GM21381 (cell line): ENCODE results near the gene ADAM12.
"Not testable (repeated sequence)": the region's sequence is repeated elsewhere in the genome, so short reads cannot be mapped to it uniquely, and the experiment has no call there.

Source experiments
- ATAC-seq: cut with Tn5 transposase; IDR thresholded peaks from one replicate; pipeline ENCODE4 v1.9.1; 2021; ENCODE audit warnings: mild to moderate bottlenecking, moderate library complexity; ENCODE audit not compliant: unreplicated experiment

Gene ADAM12

DNA sequence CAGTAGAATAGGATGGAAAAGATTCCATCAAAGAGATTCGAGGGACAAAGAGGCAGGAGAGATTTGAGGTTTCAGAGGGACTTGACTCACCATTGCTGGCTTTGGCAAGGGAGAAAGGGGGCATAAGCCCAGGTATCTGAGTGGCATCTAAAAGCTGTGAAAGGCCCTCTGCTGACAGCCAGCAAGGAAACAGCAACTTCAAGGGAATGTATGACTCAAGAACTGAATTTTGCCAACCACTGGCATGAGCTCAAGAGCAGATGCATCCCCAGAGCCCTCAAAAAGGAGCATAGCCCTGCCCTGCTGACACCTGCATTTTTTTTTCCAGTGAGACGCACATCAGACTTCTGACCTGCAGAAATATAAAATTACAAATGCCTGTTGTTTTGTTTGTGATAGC is 19.6 kb upstream of the ADAM12 start:
- no peak for ATAC-seq

DNA sequence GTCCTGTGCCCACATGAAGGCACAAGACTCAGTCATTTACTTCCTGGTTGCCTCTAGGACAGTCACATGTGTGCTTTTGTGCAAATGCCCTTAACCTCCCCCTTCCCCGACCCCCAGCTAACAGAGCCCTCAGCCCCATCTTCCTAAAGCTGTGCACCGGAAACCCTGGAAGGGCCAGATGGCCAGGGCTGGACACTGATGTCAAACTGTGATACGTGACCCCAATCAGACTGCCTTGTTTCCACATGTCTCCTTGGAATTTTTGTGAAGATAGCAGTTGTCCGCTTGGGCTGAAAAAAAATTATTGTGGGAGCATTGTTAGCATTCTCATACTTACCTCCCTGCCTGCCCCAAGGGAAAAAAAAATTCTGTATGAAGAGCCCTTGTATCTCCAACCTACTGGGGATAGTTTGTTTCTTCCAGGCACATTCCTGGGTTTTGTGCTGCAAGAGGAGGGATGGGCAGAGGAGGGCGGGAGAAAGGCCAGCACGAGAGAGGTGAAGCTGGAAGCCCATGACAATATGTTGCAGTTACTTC is 17.0 kb upstream of the ADAM12 start:
- ATAC-seq = no peak

DNA sequence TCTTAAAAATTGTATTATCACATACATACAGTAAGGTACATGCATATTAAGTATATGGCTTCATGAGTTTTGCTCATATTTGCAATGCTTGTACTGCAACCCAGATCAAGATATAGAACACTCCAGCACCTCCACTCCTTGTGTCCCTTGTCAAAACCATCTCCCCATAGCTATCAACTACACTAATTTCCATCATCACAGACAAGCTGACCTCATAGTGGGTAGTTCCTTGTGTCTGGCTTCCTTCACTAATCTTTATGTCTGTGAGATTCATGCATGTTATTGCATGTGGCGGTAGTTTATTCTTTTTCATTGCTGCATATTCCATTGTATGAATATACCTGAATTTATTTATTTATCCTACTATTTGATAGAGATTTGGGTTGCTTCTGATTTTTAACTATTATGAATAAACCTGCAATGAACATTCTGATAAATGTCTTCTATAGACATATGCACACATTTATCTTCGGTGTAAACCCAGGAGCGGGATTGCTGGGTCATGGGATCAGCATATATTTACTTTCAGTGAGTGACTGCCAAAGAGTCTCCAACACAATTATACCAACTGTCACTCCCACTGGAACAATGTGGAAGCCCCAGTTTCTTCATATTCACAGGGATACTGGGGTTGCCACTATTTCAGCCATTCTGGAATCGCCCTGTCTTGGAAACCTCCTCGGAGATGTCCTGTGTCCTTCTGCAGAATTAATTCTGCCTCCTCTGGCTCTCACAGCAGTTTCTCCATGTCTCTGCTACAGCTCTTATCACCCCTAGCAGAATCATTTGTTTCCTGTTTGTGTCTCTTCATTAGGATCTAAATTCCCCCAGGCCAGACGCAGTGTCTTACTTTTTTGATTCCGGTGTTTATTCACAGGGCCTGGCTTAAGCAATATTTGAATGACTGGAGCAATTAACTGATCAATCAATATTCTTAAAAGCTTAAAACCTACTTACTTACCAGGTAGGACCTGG is 14.7 kb upstream of the ADAM12 start:
- ATAC-seq = no peak

DNA sequence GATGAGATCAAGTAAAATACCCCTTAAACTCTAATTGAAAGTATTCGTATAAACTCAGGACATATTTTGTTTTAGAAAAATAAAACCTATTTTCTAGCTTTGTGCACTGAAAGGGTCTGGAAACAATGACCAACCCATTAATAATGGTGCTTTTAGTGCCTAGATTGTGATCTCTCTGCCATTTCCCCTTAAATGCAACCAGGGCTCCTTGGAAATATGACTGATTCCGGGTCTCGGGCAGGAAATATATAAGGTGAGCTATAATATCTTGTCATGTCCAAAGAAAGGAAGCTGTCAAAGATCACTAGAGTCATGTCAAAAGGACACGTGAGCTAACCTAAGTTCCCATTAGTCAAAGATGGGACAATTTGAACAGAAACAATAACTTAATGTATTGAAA is 12.4 kb upstream of the ADAM12 start:
- no peak for ATAC-seq

DNA sequence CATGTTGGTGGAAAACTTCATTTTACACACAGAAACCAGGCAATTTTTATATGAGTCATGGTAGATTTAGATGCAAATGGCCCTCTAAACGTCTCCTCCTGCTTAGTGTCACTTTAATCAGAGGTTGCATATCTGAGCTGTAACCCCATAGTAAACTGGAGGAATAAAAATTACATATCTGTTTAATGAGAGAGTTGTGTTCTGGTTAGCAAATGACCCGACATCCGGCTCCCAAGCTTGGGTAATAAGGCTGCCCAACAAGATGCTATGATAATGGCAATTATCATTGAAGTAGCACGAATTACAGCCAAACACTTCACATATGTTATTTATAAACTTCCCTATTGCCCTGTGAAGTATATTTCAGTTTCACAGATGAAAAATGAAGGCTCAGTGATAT is 10.6 kb upstream of the ADAM12 start:
- no peak for ATAC-seq

DNA sequence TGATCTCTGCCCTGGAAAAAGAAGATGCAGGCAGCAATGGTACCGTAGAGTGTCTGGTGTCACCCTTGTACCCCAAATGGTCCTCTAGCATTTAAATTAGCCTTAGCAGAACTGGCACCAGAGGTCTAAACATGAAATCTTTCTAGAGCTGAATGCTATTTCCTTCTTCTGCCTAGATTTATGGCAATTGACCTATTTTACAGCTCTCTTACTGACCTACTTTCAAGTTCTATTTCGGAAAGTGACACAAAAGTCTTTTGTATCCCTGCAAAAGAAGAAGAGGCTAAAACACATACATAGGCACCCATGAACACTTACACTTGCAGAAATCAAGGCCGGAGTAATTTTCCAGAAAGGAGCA is 10.1 kb upstream of the ADAM12 start:
- ATAC-seq = no peak

DNA sequence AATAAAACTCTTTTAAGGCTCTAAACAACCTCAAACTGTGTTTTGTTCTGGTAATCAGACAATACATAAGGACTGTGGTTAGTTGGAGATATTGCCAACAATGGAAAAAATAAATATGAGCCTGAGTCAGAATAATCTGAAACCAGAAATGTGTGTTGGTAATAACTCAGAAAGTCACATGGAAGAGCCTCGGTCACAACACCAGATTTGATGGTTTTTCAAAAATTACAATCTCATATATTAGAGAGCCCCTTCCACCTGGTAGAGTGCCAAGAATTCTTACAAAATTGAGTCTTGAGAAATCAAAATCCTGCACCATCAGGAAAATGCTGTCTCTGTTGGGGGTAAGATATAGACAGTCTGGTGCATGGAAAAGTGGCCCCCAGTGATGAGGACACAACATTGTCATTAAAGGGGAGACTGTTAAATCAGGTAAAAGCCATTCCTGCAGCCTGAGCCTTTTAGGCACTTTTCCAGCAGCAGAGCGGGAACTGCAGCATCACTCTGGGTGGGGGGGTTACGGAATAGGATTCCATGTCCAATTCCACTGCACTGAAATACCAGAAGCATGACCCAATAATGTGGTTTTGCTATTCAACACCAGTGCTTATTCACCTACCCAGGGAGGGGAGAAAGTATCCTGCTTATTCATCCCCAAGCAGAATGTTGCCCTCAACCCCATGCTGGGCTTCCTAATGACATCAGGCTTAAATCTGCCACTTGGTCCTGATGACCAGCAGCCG is 9.5 kb upstream of the ADAM12 start:
- ATAC-seq = no peak

DNA sequence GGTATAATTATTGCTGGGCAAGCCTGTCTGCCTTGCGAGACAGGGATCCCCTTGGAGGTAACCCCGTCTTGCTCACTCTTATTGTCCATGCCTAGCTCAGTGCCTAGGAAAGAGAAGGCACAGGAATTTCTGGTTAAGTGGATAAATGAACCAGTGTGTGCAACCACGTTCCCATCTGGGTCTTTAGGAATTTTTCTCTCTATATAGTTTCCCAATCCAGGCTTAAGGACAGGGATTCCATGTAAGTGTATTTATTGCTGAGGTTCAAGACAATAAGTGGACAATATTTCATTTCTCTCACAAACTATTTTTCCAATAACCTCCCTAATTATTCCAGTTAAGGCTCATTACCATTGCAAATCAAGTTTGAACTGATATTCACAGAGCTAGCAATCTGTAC is 8.9 kb upstream of the ADAM12 start:
- ATAC-seq = no peak

DNA sequence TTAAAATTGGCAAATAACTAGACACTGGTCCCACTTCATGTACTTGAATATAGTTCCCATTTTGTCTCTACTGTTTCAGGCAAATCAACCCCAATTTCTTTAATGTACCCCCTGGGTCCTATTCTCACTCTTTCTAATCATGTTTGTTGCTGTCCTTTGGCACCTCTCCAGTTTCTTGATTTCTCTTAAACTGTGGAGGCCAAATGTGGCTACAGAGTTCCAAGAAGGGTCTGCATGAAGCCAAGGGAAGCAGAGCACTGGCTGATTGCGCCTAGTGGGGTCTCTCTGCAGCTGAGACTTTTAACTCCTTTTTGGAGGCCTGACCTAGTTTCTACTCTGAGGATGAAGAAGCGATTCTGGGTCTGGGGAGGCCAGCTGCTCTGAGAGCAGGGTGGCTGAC is 6.7 kb upstream of the ADAM12 start:
- no peak for ATAC-seq

DNA sequence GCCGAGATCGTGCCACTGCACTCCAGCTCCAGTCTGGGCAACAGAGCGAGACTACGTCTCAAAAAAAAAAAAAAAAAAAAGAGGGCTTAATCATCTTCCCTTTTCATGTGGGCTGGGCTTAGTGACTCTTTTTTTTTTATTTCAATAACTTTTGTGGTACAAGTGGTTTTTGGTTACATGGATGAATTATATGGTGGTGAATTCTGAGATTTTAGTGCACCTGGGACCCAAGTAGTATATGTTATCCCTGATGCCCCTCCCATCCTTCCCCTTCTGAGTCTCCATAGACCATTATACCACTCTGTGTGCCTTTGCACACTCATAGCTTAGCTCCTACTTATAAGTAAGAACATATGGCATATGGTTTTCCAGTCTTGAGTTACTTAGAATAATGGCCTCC is 4.8 kb upstream of the ADAM12 start:
- ATAC-seq = no peak

DNA sequence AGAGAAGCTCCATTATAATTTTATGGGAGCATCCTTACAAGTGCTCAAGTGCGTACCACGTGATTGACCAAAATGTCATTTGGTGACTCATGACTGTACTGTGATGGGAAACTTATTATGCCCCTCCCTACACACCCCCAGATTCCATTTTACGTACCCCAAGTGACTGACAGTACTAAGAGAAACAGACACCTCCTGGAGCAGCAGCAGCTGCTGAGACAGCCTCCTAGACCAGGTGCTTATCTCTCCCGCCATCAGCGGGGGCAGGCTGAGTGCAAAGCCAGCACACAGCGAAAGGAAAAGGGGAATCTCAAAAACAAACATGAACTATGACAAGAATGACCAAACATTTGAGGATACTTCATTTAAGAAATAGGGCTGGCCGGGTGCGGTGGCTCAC is 4.2 kb upstream of the ADAM12 start:
- no peak for ATAC-seq

DNA sequence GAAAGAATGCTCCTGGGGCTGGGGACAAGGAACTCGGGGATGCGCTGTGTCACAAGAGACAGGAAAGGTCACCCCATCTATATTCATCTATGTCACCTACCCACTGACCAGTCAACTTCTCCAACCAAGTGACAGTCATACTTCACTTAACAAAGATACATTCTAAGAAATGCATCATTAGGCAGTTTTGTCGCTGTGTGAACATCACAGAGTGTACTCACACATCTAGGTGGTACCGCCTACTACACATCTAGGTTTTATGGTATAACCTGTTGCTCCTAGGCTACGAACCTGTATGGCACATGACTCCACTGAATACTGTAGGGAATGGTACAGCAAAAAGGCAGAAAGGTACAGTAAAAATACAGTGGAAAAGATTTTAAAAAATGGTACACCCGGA is 3.8 kb upstream of the ADAM12 start:
- ATAC-seq = no peak

DNA sequence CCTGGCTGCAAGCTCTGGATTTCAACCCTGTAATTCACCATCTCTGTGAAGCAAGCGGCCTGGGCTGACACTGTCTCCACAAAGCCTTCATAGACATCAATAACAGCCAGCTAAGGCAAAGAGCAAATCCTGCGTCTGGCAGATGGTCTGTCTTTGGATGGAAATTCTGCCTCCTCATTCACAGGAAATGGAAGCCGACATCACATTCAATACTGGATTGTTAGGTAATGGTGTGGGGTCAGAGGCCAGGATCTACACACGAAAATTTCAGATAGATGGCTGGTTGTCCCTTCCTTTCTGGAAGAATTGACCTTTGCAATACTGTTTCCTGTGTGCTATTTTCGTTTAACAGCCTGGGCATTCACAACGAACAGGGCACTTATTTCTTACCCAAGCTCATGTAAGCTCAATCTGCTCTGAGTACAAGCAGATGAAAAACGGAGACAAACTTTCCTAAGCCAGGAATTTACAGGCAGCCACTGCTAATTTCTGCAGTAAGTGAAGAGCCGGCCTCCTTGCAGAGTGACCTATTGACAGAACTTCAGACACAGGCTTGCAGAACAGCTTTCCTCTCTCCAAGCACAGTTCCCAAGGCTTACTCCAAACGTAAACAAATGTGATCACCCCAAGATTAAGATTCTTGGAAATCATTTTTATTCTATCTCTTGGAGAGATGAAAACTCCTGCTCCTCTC is 3.1 kb upstream of the ADAM12 start:
- no peak for ATAC-seq

DNA sequence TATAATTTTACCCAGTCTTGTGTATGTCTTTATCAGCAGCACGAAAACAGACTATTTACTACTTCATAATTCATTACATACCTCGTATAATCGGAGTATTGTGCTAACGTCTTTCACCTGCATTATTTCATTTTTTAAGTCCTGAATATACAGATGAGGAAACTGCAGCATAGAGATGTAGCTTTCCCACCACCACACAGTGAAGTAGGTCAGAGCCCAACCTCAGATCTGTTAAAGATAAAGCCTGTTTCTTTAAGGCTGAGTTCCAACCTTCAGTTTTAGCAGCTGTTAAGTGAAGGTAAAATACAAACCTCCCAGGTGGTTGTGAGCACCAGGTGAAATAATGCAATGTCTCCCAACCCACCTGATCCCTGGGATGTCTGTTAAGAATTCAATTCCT is 2.0 kb upstream of the ADAM12 start:
- no peak for ATAC-seq

DNA sequence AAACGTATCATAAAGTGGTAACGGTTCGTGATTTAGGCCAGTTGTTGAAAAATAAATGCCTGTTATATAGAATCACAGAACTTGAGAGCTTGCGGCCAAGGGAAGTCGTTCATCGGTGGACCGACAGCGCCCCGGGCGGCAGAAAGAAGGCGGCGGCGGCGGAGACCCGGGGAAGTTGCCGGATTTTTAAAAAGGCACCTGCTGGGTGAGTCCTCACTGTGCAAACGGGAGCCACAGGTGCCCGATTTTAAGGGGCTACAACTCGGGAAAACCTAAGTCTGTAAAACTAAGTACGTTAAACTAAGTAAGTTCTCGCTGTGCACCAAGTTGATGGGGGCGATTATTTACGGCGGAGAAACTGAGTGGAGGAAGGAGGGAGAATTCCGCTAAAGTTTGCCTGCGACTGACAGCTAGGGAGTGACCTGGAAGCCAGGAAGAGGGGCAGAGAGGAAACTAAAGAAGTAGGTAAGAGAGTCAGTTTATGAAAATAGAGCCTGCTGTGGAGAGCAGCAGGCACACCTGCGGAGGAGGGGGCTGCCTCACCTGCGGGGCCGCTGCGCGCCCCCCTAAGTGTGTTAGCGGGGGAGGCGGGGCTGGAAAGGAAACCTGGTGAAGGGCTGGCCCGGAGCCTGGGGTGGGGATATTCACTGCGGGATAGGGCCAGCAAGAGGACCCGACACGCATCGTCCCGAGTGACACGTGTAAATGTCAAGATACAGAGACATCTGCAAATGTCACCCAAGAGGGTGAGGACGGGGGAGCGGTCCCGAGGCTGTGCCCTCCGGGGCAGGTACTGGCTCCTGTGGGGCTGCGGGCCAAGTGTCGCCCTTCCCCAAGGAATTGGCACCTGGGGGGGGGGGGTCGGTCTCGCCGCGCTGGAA is 996 bp downstream of the ADAM12 start:
- ATAC-seq = no peak

DNA sequence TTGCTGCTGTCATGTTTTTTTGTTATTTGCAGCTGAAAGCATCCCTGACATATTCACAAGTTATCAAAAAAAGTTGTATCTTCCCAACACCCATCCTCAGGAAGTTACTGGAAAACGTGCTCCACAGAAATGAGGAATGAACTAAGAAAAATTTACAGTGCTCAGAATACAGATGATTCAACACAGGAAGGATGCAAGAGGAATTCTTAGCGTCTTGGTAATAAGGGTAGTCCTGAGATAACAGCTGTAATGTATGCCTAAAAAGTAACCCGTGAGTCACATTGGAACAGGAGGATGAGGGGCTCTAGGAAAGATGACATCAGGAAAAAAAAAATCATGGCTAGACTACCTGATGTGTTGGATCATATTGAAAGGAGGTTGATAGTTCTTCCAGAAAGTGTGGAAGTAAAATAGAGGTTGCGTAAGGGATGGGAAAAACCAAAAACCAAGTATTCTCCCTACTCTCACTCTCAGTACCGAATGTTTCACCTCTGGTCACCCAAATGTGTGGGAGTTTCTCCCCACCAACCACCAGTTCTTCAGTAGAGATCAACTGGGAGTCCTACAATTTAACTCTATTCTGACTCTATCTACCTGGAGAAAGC is 3.9 kb downstream of the ADAM12 start:
- ATAC-seq = no peak

DNA sequence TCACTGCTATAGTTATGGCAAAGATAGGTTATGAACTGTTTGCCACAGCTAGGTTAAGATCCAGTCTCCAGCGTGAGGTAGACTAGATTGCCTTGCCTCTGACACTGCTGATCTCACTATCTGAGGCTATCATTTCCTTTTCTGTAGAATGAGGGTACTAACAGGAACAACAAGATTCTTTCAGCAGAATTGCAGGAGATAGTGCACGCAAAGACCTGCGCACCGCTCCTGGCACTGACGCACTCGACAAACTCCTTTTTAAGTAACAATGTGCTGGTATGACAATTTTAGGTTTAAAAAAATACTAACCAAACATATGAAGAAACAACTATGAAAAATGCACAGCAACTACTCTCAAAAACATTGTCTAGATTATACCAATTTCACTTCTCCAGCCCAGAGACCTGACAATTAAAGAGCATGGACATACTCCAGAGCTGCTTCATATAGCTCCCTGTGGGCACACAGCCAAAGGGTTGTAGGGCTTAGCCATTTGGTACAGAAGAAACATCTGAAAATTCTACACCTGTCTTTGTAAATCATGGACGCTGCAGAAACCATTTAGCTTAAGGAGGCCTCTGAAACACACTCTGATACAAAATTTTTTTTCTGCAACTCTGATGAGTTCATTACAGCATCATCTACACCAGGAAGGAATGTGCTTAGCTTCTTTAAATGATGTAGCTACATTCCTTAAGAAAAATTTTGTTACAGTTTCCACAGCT is 7.8 kb downstream of the ADAM12 start:
- ATAC-seq = no peak

DNA sequence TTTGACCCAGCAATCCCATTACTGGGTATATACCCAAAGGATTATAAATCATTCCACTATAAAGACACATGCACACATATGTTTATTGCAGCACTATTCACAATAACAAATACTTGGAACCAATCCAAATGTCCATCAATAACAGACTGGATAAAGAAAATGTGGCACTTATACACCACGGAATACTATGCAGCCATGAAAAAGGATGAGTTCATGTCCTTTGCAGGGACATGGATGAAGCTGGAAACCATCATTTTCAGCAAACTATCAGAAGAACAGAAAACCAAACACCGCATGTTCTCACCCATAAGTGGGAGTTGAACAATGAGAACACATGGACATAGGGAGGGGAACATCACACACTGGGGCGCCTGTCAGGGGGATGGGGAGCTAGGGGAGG is 9.1 kb downstream of the ADAM12 start:
- not testable (repeated sequence) for ATAC-seq

DNA sequence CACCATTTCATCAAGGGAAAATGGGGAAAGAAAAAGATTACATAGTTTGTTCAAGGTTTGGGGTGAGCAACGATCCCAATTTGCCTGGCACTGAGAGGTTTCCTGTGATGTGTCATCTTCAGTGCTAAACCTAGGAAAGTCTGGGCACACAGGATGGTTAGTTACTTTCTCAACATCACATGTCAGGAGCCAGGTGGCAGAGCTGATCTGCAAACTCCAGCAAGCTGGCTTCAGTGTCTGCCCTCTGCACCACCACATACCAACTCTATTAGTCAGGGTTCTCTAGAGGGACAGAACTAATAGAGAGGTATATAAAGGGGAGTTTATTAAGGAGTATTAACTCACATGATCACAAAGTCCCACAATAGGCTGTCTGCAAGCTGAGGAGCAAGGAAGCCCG is 11.3 kb downstream of the ADAM12 start:
- ATAC-seq = no peak
